Liver (tissue), 9 donors: ENCODE results near the gene YBX3. TPM values are rescaled to one million over a fixed set of nuclear protein-coding genes. Genes with fewer than 3 reads are reported as not detected.

ENCODE experiments used
- DNase-seq: peaks from one replicate; pipeline ENCODE4 v3.0.0-alpha.2; 2017; ENCODE audit warnings: low spot score
- H3K27ac ChIP-seq, 2 donors: one replicate each; pipeline ENCODE4 v1.7.0; 2013; ENCODE audit warnings: inconsistent platforms in 2 of 2, low read length in 2 of 2, control low read depth in 1 of 2, low read depth in 1 of 2, mild to moderate bottlenecking in 1 of 2
- H3K27me3 ChIP-seq, 4 donors: one replicate each; pipeline versions ENCODE4 v1.6.1 to v1.7.0; 2013; ENCODE audit warnings: low read length in 3 of 4, inconsistent platforms in 1 of 4, mild to moderate bottlenecking in 1 of 4, moderate library complexity in 1 of 4; ENCODE audit not compliant: control insufficient read depth in 4 of 4, insufficient read depth in 4 of 4
- H3K36me3 ChIP-seq, 4 donors: one replicate each; pipeline versions ENCODE4 v1.6.1 to v1.7.0; 2013; ENCODE audit warnings: low read length in 3 of 4, mild to moderate bottlenecking in 3 of 4, low read depth in 1 of 4, moderate library complexity in 1 of 4; ENCODE audit not compliant: control insufficient read depth in 4 of 4, insufficient read depth in 3 of 4
- H3K4me1 ChIP-seq, 4 donors: one replicate each; pipeline versions ENCODE4 v1.6.1 to v1.7.0; 2013; ENCODE audit warnings: low read length in 3 of 4, mild to moderate bottlenecking in 3 of 4, moderate library complexity in 1 of 4; ENCODE audit not compliant: control insufficient read depth in 4 of 4, insufficient read depth in 4 of 4
- H3K4me3 ChIP-seq, 3 donors: one replicate each; pipeline versions ENCODE4 v1.6.1 to v1.7.0; 2013; ENCODE audit warnings: low read length in 3 of 3, control low read depth in 1 of 3, low read depth in 1 of 3, mild to moderate bottlenecking in 1 of 3
- H3K9ac ChIP-seq, 2 donors: one replicate each; pipeline ENCODE4 v1.7.0; 2013; ENCODE audit warnings: low read length in 2 of 2, mild to moderate bottlenecking in 2 of 2, moderate library complexity in 2 of 2, control low read depth in 1 of 2, low read depth in 1 of 2
- H3K9me3 ChIP-seq, 4 donors: one replicate each; pipeline versions ENCODE4 v1.6.1 to v1.7.0; 2013; ENCODE audit warnings: low read length in 3 of 4; ENCODE audit not compliant: control insufficient read depth in 4 of 4
- ATF3 ChIP-seq: IDR thresholded peaks from 2 replicates; pipeline ENCODE4 v1.6.1; 2016; ENCODE audit warnings: antibody characterized with exemption
- CTCF ChIP-seq: fragments of 150-350 bp; IDR thresholded peaks from 2 replicates; pipeline ENCODE4 v1.5.1; 2017; ENCODE audit warnings: improper control_type of control experiment, low read depth, low read length; ENCODE audit not compliant: missing input control
- EGR1 ChIP-seq, 2 donors: IDR thresholded peaks; 2 replicates each; pipeline ENCODE4 v1.6.1; 2016 to 2018; ENCODE audit warnings: antibody characterized with exemption in 2 of 2, low read depth in 2 of 2
- FOXA1 ChIP-seq: IDR thresholded peaks from 2 replicates; pipeline ENCODE4 v1.6.1; 2016; ENCODE audit warnings: antibody characterized with exemption
- FOXA2 ChIP-seq: IDR thresholded peaks from 2 replicates; pipeline ENCODE4 v1.6.1; 2016; ENCODE audit warnings: antibody characterized with exemption
- GABPA ChIP-seq, 2 donors: IDR thresholded peaks in 1 of 2; conservative IDR thresholded peaks in 1 of 2; 2 replicates each; pipeline ENCODE4 v1.6.1; 2016; ENCODE audit warnings: antibody characterized with exemption in 2 of 2, mild to moderate bottlenecking in 1 of 2, moderate library complexity in 1 of 2
- HNF4A ChIP-seq, 2 donors: conservative IDR thresholded peaks; 2 replicates each; pipeline ENCODE4 v1.6.1; 2016; ENCODE audit warnings: antibody characterized with exemption in 2 of 2, mild to moderate bottlenecking in 2 of 2
- NR2F2 ChIP-seq: IDR thresholded peaks from 2 replicates; pipeline ENCODE4 v1.6.1; 2016; ENCODE audit warnings: antibody characterized with exemption
- RAD21 ChIP-seq, 2 donors: IDR thresholded peaks; 2 replicates each; pipeline ENCODE4 v1.6.1; 2016; ENCODE audit warnings: antibody characterized with exemption in 2 of 2, mild to moderate bottlenecking in 2 of 2
- REST ChIP-seq: IDR thresholded peaks from 2 replicates; pipeline ENCODE4 v1.6.1; 2016; ENCODE audit warnings: antibody characterized with exemption, mild to moderate bottlenecking
- TAF1 ChIP-seq: conservative IDR thresholded peaks from 2 replicates; pipeline ENCODE4 v1.6.1; 2016; ENCODE audit warnings: antibody characterized with exemption, mild to moderate bottlenecking
- ZBTB33 ChIP-seq: IDR thresholded peaks from 2 replicates; pipeline ENCODE4 v1.6.1; 2016; ENCODE audit warnings: antibody characterized with exemption
- WGBS: extraction: QIAGEN DNeasy Blood & Tissue Kit; methylation state at CpG from one replicate; pipeline ENCODE4 v1.1.7; 2013; 5-methylcytosine and 5-hydroxymethylcytosine counted together
- polyA plus RNA-seq, 2 donors: library from polyadenylated mRNA; stranded (reverse) in 1 of 2; unstranded in 1 of 2; fragments of 200-250 nt in 1 of 2; fragments of >200 nt in 1 of 2; fragmentation: Nextera tagmentation in 1 of 2; extraction: Ambion mirVana in 1 of 2; gene quantifications; one replicate each; pipeline versions ENCODE4 v1.2.1 to v1.2.3, GENCODE V29; 2013 to 2015
- total RNA-seq, 2 donors: library from RNA; depleted of rRNA; stranded (reverse); fragments of >200 nt; gene quantifications; one replicate each; pipeline ENCODE4 v1.2.3, GENCODE V29; 2014
- donor health status: healthy.
- donor health status: healthy.
- donor health status: healthy.
- donor health status: healthy.
- donor health status: healthy.

YBX3 gene
- total and polyA plus RNA-seq, 4 donors: 6.8 to 116 (median 15.7) TPM

DNA sequence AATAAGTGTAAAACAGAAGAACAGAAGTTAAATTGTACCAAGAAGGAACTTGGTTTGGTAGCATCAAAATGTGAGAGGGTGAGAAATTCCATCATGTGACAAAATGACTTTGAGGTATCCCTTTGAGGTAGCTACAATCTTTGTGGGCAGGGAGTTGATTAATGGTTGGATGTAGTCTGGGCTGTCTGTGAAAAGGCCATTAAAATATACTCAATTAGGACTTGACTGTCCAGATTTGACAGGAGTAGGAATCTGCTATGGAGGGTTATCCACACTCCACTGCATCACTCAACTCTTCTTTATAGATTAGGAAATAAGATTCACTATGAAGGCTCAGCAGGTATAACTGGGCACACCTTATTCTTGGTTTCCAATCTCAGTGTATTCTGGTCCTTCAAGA is 7.4 kb upstream of the YBX3 start (continued):
- no peak for TF ChIP-seq REST

GRCh38 chr12:10728091-10728490 is 5.0 kb upstream of the YBX3 start:
- H3K9ac ChIP-seq: no peak overlapping the region
- no peaks in the 10 kb centered on the region for H3K9me3 ChIP-seq
- WGBS: 72% methylated on average over 3 of the region's 3 CpGs
- peaks cover 0 to 9% (median 6%) of the 10 kb centered on the region in 4 donors for H3K4me1 ChIP-seq
- no peaks in the 10 kb centered on the region for H3K36me3 ChIP-seq
- TF ChIP-seq RAD21 (IDR thresholded peaks at IDR 0.05) (no peak), TAF1 (no peak), CTCF (no peak), ATF3 (no peak), REST (no peak), HNF4A (conservative IDR thresholded peaks at IDR 0.05) (no peak), NR2F2 (no peak), GABPA (IDR thresholded peaks at IDR 0.05 in 1 of 2, conservative IDR thresholded peaks at IDR 0.05 in 1 of 2) (no peak), ZBTB33 (no peak), FOXA1 (no peak), FOXA2 (no peak), EGR1 (IDR thresholded peaks at IDR 0.05; ENCODE audit: low read depth in 2 of 2) (no peak)
- H3K4me3 ChIP-seq: no peak overlapping the region
- H3K27me3 ChIP-seq: peaks cover 0 to 14% (median 0%) of the 10 kb centered on the region in 4 donors
- H3K27ac ChIP-seq: no peak overlapping the region
- no peak for DNase-seq
